Vagina (tissue), 2 donors: ENCODE measurements around the gene STX12. TPM values are rescaled to one million over a fixed set of nuclear protein-coding genes. Genes with fewer than 3 reads are reported as not detected.

Experiments used
- DNase-seq, 2 donors: peaks; one replicate each; pipeline ENCODE4 v3.0.0-alpha.2; 2017; ENCODE audit errors: extremely low spot score in 2 of 2
- H3K27ac ChIP-seq: fragments of 200-600 bp; sonication (generic); one replicate; pipeline ENCODE4 v1.5.1; 2019
- H3K27me3 ChIP-seq: fragments of 200-600 bp; sonication (generic); one replicate; pipeline ENCODE4 v1.5.1; 2019
- H3K36me3 ChIP-seq, 2 donors: fragments of 200-600 bp; sonication (generic); one replicate each; pipeline ENCODE4 v1.5.1; 2017 to 2019
- H3K4me1 ChIP-seq: fragments of 200-600 bp; sonication (generic); one replicate; pipeline ENCODE4 v1.5.1; 2019
- H3K4me3 ChIP-seq, 2 donors: fragments of 200-600 bp; sonication (generic); 1 replicate in 1 of 2; 2 replicates in 1 of 2; pipeline ENCODE4 v1.5.1; 2016 to 2019
- H3K9me3 ChIP-seq: fragments of 200-600 bp; sonication (generic); one replicate; pipeline ENCODE4 v1.5.1; 2019
- POLR2A ChIP-seq, 2 donors: fragments of 450-650 bp; IDR thresholded peaks; one replicate each; pipeline ENCODE4 v1.6.1; 2017; ENCODE audit warnings: antibody characterized with exemption in 2 of 2, mild to moderate bottlenecking in 2 of 2, moderate library complexity in 2 of 2
- POLR2AphosphoS5 ChIP-seq, 2 donors: sonication (generic); formaldehyde crosslinking; IDR thresholded peaks; one replicate each; pipeline ENCODE4 v1.9.0; 2017; ENCODE audit warnings: antibody characterized with exemption in 2 of 2, mild to moderate bottlenecking in 2 of 2, low read depth in 1 of 2; ENCODE audit not compliant: insufficient read depth in 1 of 2
- intact Hi-C: fragments of 100-400 bp; cut with DNase I; formaldehyde crosslinking; loops from one replicate; pipeline ENCODE4 v1.15.1; 2023
- total RNA-seq: library from RNA; depleted of rRNA; stranded (reverse); fragments of >200 nt; gene quantifications from one replicate; pipeline ENCODE4 v1.2.3, GENCODE V29; 2016
- TF ChIP-seq, protein P1 (sequence below), 3 experiments: fragments of 450-650 bp in 2 of 3; fragments of 200-600 bp in 1 of 3; sonication (generic) in 1 of 3; IDR thresholded peaks; one replicate each; pipeline ENCODE4 v1.5.1; 2017 to 2019; ENCODE audit warnings: antibody characterized with exemption in 3 of 3, mild to moderate bottlenecking in 2 of 3, moderate library complexity in 2 of 3

The STX12 gene
- total RNA-seq, 1 donor from 2014 or later, result 34.6 TPM

- no peak overlapping the region for H3K27ac ChIP-seq
- intact Hi-C loops, result loop anchor here (5.0 kb wide), 1 partner anchor 161 kb away; the partner anchor contains the start of gene IFI6
- TF ChIP-seq POLR2A (IDR thresholded peaks at IDR 0.05) (no peak), POLR2AphosphoS5 (IDR thresholded peaks at IDR 0.05; ENCODE audit: insufficient read depth in 1 of 2, low read depth in 1 of 2) (no peak)
- TF ChIP-seq, protein P1, sequence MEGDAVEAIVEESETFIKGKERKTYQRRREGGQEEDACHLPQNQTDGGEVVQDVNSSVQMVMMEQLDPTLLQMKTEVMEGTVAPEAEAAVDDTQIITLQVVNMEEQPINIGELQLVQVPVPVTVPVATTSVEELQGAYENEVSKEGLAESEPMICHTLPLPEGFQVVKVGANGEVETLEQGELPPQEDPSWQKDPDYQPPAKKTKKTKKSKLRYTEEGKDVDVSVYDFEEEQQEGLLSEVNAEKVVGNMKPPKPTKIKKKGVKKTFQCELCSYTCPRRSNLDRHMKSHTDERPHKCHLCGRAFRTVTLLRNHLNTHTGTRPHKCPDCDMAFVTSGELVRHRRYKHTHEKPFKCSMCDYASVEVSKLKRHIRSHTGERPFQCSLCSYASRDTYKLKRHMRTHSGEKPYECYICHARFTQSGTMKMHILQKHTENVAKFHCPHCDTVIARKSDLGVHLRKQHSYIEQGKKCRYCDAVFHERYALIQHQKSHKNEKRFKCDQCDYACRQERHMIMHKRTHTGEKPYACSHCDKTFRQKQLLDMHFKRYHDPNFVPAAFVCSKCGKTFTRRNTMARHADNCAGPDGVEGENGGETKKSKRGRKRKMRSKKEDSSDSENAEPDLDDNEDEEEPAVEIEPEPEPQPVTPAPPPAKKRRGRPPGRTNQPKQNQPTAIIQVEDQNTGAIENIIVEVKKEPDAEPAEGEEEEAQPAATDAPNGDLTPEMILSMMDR (IDR thresholded peaks at IDR 0.05), result no peak
Observed at GRCh38 chr1:27833470-27833869, 60.5 kb downstream of the STX12 start.

GRCh38 chr1:27835046-27835445 is 62.0 kb downstream of the STX12 start:
- DNase-seq, result no peak
- H3K4me1 ChIP-seq, result peaks cover 31% of the 10 kb centered on the region
- H3K4me3 ChIP-seq, result no peak overlapping the region
- no peaks in the 10 kb centered on the region for H3K9me3 ChIP-seq
- H3K27me3 ChIP-seq, result no peaks in the 10 kb centered on the region
- intact Hi-C loops, result no loop called here
- no peak for TF ChIP-seq POLR2A (IDR thresholded peaks at IDR 0.05)
- no peak for TF ChIP-seq POLR2AphosphoS5 (IDR thresholded peaks at IDR 0.05; ENCODE audit: insufficient read depth in 1 of 2, low read depth in 1 of 2)
- TF ChIP-seq, protein P1 (IDR thresholded peaks at IDR 0.05), result no peak
- no peak overlapping the region for H3K27ac ChIP-seq
- H3K36me3 ChIP-seq, result peaks cover 0 to 10% of the 10 kb centered on the region in 2 donors

More at GRCh38 chr1:27833470-27833869, 60.5 kb downstream of the STX12 start:
- Histone ChIP-seq H3K27me3 (no peaks in the 10 kb centered on the region), H3K4me3 (no peak overlapping the region), H3K36me3 (peaks cover 0 to 10% of the 10 kb centered on the region in 2 donors), H3K9me3 (no peaks in the 10 kb centered on the region), H3K4me1 (peaks cover 35% of the 10 kb centered on the region)
- no peak for DNase-seq

GRCh38 chr1:27835501-27835900 is 62.5 kb downstream of the STX12 start:
- no peak for DNase-seq
- TF ChIP-seq POLR2AphosphoS5 (IDR thresholded peaks at IDR 0.05; ENCODE audit: insufficient read depth in 1 of 2, low read depth in 1 of 2), result no peak
- Histone ChIP-seq H3K36me3 (peaks cover 0 to 12% of the 10 kb centered on the region in 2 donors), H3K27me3 (no peaks in the 10 kb centered on the region), H3K27ac (no peak overlapping the region), H3K4me1 (peaks cover 28% of the 10 kb centered on the region), H3K9me3 (no peaks in the 10 kb centered on the region), H3K4me3 (no peak overlapping the region)
- intact Hi-C loops, result no loop called here

- intact Hi-C loops, result no loop called here
- Histone ChIP-seq H3K4me1 (no peaks in the 10 kb centered on the region), H3K36me3 (peaks cover 0 to 59% of the 10 kb centered on the region in 2 donors), H3K27ac (no peak overlapping the region), H3K9me3 (no peaks in the 10 kb centered on the region), H3K4me3 (no peak overlapping the region), H3K27me3 (no peaks in the 10 kb centered on the region)
- no peak for TF ChIP-seq POLR2A (IDR thresholded peaks at IDR 0.05)
- no peak for TF ChIP-seq POLR2AphosphoS5 (IDR thresholded peaks at IDR 0.05; ENCODE audit: insufficient read depth in 1 of 2, low read depth in 1 of 2)
- TF ChIP-seq, protein P1 (IDR thresholded peaks at IDR 0.05), result no peak
- DNase-seq, result no peak
Observed at GRCh38 chr1:27849951-27850350, 76.9 kb downstream of the STX12 start.

DNA sequence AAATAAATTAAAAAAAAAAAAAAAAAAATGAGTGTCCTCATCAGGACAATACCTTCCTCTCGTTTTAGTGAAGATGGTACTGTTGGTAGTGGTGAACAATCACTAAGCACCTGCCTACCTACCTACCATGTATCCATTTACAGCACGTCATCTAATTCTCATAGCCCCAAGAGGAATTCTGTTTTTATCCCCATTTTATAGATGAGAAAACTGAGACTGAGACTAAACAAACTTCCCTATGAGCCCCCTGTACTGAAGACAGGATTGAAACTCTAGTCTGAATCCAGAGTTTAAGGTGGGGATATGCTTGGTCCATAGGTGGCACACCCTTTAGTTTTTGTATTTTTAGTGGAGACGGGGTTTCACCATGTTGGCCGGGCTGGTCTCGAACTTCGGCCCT is 82.1 kb downstream of the STX12 start:
- H3K27me3 ChIP-seq, result no peaks in the 10 kb centered on the region
- H3K9me3 ChIP-seq, result no peaks in the 10 kb centered on the region
- peaks cover 6% of the 10 kb centered on the region for H3K4me1 ChIP-seq
- TF ChIP-seq POLR2AphosphoS5 (IDR thresholded peaks at IDR 0.05; ENCODE audit: insufficient read depth in 1 of 2, low read depth in 1 of 2) (no peak), POLR2A (IDR thresholded peaks at IDR 0.05) (no peak)
- TF ChIP-seq, protein P1 (IDR thresholded peaks at IDR 0.05), result no peak
- peaks cover 0 to 18% of the 10 kb centered on the region in 2 donors for H3K36me3 ChIP-seq
- no peak for DNase-seq
- H3K27ac ChIP-seq, result no peak overlapping the region
- H3K4me3 ChIP-seq, result no peak overlapping the region
- intact Hi-C loops, result no loop called here
